SK-N-DZ (cell line): Measurements from ENCODE around the gene ANKRD49.
"Not testable (repeated sequence)": the region's sequence is repeated elsewhere in the genome, so short reads cannot be mapped to it uniquely, and the experiment has no call there.

Experiments
- DNase-seq: peaks from one replicate; pipeline ENCODE4 v3.0.0-alpha.2; 2015; ENCODE audit warnings: low spot score

ANKRD49 gene

DNA sequence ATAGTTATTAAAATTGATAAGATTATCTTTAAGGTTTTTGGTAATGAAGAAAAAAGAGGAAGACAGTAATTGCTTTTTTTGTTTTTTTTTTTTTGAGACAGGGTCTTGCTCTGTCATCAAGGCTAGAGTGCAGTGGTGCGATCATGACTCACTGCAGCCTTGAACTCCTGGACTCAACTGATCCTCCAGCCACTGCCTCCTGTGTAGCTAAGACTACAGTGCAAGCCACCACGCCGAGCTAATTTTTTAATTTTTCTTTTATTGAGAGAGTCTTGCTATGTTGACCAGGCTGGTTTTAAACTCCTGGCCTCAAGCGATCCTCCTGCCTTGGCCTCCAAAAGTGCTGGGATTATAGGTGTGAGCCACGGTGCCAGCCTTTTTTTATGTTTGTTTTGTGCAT lies 12.7 kb downstream of the ANKRD49 start:
- not testable (repeated sequence) for DNase-seq

- DNase-seq, result no peak
Observed at GRCh38 chr11:94507485-94507884, 13.7 kb downstream of the ANKRD49 start.

DNA sequence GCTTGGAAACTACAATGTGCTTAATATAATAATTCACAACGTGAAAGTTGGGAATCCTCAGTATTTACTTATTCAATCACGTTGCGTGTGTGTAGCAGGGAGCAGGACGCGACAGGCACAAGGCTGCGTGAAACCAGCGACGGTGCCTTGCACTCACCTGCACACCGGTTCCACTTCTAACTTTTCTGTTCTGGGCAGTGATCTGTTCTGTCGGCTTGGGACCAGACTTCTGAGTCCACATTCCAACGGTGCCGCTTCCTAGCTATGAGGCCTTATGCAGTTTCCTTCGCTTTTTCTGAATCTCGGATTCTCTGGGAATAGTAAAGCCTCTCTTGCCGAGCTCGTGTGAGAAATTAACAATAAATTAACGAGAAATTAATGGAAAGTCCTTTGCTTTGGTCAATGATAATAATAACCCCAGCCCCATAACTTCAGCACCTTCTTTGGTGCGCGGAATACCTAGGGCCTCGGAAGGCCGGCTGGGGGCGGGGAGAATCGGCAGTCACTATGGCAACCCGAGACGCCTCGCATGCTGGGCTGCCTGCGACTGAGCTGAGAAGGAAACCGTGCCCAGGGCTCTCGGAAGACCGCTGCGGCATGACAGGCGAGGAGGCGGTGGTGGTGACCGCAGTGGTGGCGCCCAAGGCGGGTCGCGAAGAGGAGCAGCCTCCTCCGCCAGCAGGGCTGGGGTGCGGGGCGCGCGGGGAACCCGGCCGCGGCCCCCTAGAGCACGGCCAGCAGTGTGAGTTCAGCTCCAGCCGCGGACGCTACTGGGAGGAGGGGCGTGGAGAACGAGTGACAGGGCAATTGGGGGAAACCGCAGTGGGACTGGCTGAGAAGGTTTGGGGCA lies 18.4 kb downstream of the ANKRD49 start, which contains the start of gene C11orf97:
C11orf97 (plus strand) TSS at position 530 of the 850 bp plus-strand sequence; CDS start at position 598, 68 bp downstream.
- peak; percentile 69 for DNase-seq

GRCh38 chr11:94513091-94513490 lies 19.3 kb downstream of the ANKRD49 start:
- DNase-seq, result no peak

DNA sequence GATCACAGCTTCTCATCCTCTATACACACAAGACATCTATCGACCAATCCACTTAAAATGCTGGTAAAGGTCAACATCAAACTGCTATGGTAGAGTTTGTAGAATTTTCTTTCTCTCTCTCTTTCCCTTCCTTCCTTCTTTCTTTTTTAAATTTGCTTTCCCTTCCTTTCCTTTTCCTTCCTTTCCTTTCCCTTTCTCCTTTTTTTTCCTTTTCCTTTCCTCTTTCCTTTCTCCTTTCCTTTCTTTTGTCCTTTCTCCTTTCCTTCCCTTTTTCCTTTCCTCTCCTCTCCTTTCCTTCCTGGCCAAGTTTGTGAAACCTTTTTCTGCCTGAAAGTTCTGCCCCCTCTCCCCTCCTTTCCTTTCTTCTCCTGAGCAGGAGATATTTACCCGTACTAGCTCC lies 21.6 kb downstream of the ANKRD49 start:
- DNase-seq, result no peak

DNA sequence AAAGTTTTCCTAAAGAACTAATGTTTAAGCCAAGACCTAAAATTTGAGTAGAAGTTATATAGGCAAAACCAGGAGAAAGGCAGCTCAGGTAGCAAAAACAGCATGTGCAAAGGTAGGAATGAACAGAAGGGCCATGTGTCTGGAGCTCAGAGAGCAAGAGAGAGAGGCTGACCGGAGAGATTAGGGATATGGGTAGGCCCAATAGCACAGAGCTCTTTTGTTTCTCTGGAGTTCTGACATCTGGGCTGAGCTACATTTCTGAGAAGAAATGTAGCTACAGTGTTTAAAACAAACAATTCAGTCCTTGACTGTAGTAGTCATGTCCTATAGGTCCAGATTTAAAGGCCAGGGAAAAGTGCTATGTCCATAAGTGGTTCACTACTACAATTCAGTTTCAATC lies 22.9 kb downstream of the ANKRD49 start:
- no peak for DNase-seq

- no peak for DNase-seq
Observed at GRCh38 chr11:94518300-94518699, 24.5 kb downstream of the ANKRD49 start.

DNA sequence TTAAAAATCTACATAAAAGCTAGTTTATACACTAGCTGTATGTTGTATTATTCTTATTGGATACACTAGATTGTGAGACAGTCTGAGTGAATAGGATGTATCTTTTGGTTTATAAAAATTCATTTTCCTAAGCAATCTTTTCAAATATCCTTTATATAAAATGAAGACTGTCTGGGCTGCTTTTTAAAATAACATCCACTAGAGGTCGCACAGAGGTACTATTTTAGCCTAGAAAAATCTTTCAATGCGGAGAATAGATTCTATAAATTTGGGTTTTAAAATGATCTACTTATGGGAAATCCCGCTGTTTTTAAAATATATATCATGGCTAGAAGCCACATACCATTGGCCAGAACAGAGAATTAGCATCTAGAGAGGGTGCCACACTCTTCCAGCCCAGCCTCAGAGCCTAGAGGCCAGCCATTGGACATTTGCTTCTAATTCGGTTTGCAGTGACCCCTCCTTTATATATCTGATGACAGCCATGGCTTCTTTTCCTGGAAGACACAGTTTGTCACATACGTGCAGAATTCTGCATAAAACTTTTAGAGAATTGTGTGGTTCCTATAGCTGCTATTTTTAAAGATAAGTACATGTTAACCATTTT lies 25.8 kb downstream of the ANKRD49 start:
- peak; percentile 31 for DNase-seq

GRCh38 chr11:94521684-94522083 lies 27.9 kb downstream of the ANKRD49 start:
- DNase-seq, result peak; percentile 30

DNA sequence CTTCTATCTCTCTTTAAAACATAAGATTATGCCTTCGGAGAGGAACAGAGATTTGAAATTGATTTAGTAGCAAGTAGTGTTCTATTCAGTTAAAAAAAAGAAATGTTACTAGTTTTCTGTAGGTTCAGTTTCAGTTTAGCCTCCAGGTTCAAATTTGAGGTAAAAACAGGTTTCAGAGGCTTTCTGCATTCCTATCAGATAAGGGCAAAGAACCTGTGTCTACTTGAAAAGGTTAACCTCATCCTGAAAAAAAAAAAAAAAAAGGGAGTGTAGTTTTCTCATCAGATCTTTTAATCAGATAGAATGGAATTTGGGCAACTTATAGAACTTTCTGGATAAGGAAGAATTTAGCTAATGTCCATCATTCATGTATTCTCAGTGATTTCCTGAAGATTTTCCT lies 30.6 kb downstream of the ANKRD49 start:
- DNase-seq, result no peak

- DNase-seq, result peak; percentile 37
Observed at GRCh38 chr11:94525546-94526324, 32.0 kb downstream of the ANKRD49 start.

- no peak for DNase-seq
Observed at GRCh38 chr11:94526645-94527438, 33.1 kb downstream of the ANKRD49 start.

DNA sequence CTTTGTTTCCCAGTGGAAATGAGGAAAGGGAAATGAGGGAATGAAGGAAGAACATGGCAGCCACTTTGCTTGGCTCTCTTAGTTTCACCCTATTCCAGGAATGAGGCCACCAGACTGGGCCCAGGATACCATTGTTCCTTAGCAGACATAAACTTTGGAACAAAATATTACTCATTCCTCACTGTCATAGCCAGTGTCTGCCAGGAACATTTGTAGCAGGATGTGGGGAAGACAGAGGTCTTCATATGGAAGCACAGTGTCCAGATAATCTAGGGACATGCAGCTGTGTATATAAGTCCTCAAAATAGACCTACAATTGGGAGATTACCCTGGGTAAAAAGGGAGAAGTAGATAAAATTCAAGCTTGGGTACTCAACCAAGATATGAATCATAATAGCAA lies 34.8 kb downstream of the ANKRD49 start:
- DNase-seq, result no peak

DNA sequence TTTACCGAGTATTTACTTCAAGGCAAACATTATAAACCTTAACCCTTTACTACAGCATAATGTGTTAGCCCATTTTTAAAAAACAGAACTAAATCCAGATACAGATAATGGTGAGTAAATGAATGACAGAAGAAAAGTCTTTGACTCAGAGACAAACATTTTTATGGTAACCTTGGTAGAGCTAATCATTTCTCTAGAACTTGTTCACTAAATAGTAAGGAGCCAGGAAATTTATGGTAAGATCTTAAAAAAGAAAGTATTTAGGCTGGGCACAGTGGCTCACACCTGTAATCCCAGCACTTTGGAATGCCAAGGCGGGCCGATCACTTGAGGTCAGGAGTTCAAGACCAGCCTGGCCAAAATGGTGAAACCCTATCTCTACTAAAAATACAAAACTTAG lies 38.4 kb downstream of the ANKRD49 start:
- DNase-seq, result no peak

- no peak for DNase-seq
Observed at GRCh38 chr11:94533206-94533605, 39.4 kb downstream of the ANKRD49 start.

DNA sequence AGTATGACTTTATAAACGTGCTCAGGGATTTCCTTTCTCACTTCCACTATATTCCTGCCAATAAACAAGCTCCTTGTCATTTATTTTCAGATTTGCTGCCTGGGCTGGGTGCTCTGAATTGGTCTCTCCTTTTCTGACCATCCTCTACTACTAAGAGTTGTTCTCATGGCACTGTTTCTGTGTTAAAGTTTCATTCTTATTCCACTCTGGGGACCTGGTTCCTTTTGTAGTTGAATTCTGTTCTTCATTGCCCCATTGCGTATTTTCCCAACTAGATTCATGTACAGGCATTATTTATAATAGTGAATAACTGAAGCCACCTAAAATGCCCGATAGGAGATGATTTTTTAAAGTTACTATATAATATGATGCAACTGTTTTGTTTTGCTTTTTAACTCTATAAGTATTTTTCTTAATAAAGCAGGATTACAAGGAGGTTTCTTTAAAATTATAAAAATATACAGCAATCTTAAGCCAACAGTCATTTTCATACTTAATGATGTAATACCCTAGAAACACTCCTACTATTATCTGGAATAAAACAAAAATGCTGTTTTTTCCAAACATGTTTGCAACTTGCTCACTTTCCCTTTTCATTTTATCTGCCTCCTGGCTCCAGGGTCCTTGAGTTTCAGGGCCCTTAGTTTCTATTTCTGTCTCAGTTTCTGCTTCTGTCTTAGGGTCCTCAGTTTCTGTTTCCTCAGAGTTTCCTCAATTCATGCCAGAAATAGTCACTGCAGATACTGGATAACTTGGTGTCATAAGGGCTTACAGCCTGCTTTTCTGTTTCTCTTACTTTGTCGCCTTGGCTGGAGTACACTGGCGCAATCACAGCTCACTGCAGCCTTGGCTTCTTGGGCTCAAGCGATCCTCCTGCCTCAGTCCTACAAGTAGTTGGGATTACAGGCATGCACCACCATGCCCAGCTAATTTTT lies 40.2 kb downstream of the ANKRD49 start:
- no peak for DNase-seq

DNA sequence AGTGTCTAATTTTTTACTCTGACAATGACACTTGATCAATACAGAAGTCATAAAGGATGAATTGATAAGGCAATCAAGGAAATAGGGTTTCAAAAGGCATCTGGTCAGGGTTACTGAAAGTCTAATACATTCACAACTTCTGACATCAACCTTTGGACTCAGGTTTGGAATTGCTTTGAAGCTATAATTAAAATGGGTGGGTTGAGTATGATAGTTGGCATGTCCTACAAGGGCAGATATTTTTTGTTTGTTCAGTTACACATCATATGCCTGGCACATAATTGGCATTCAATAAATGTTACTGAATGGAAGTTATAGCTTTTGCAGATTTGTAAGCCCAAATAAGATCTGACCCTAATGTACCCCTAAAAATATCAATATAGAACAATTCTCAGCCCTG lies 42.6 kb downstream of the ANKRD49 start:
- no peak for DNase-seq

- no peak for DNase-seq
Observed at GRCh38 chr11:94537031-94537600, 43.3 kb downstream of the ANKRD49 start.

DNA sequence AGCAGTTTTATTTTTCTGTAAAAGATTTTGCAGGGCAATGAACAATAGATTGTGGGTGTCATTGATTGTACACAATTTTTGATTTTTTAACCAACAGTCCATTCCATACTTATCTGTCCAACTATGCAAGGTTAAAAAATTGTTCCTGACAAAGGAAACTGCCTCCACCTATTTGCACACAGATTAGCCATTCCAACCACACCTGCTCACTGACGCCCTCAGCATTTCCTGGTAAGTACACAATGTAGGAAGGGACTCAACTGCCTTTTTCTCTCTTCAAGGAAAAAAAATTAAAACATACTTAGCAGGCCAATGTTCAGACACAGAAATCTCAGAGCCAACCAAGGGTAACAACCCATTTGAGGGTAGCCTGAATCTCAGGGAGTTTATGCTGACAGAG lies 45.6 kb downstream of the ANKRD49 start:
- no peak for DNase-seq
